Neural cell (in vitro differentiated cells): ENCODE measurements around the gene HSD17B4. TPM values are rescaled to one million over a fixed set of nuclear protein-coding genes. Genes with fewer than 3 reads are reported as not detected.

Source experiments
- H2AFZ ChIP-seq: fragments of 200-600, 300-800 bp; sonication (generic), shearing (Covaris generic); 2 replicates; pipeline ENCODE4 v1.6.0; 2014; ENCODE audit warnings: low read depth, mild to moderate bottlenecking, antibody characterized with exemption, low read length, moderate library complexity
- H3F3A ChIP-seq: fragments of 200-600 bp; shearing (Covaris generic); 2 replicates; pipeline ENCODE4 v1.6.1; 2016; ENCODE audit warnings: mild to moderate bottlenecking, moderate library complexity, mixed read lengths, antibody characterized with exemption, low read length; ENCODE audit not compliant: insufficient read depth, poor library complexity, severe bottlenecking
- H3K27ac ChIP-seq: fragments of 200-600, 300-800 bp; sonication (generic), shearing (Covaris generic); 2 replicates; pipeline ENCODE4 v1.5.1; 2014; ENCODE audit warnings: mild to moderate bottlenecking, low read length, moderate library complexity
- H3K27me3 ChIP-seq: fragments of 300-800, 200-600 bp; sonication (generic), shearing (Covaris generic); 2 replicates; pipeline ENCODE4 v1.6.0; 2014; ENCODE audit warnings: mild to moderate bottlenecking, low read depth, low read length, moderate library complexity; ENCODE audit not compliant: insufficient read depth
- H3K36me3 ChIP-seq: fragments of 300-800, 200-600 bp; sonication (generic), shearing (Covaris generic); 2 replicates; pipeline ENCODE4 v1.5.1; 2014; ENCODE audit warnings: mild to moderate bottlenecking, antibody characterized with exemption, low read length, moderate library complexity; ENCODE audit not compliant: insufficient read depth
- H3K4me2 ChIP-seq: fragments of 300-800, 200-600 bp; sonication (generic), shearing (Covaris generic); 2 replicates; pipeline ENCODE4 v1.6.0; 2014; ENCODE audit warnings: mild to moderate bottlenecking, low read length
- H3K4me3 ChIP-seq: fragments of 300-800, 200-600 bp; sonication (generic), shearing (Covaris generic); 2 replicates; pipeline ENCODE4 v1.5.1; 2014; ENCODE audit warnings: mild to moderate bottlenecking, low read length, moderate library complexity
- H3K79me2 ChIP-seq: fragments of 200-600 bp; shearing (Covaris generic); replicated peaks from 2 replicates; pipeline ENCODE4 v1.6.0; 2014; ENCODE audit warnings: mild to moderate bottlenecking, low read length, moderate library complexity; ENCODE audit not compliant: insufficient read depth
- H3K9ac ChIP-seq: fragments of 300-800, 200-600 bp; sonication (generic), shearing (Covaris generic); 2 replicates; pipeline ENCODE4 v1.6.1; 2016; ENCODE audit warnings: mild to moderate bottlenecking, low read length, mixed read lengths
- H3K9me2 ChIP-seq: fragments of 200-600 bp; shearing (Covaris generic); 2 replicates; pipeline ENCODE4 v1.6.1; 2016; ENCODE audit warnings: mild to moderate bottlenecking, low read length, mixed read lengths; ENCODE audit not compliant: insufficient read depth
- H3K9me3 ChIP-seq: fragments of 200-600, 300-800 bp; sonication (generic), shearing (Covaris generic); 2 replicates; pipeline ENCODE4 v1.6.1; 2016; ENCODE audit warnings: mild to moderate bottlenecking, mixed run types, low read length, moderate library complexity, mixed read lengths
- H4K20me1 ChIP-seq: fragments of 200-600 bp; shearing (Covaris generic); 2 replicates; pipeline ENCODE4 v1.6.1; 2016; ENCODE audit warnings: mild to moderate bottlenecking, mixed run types; ENCODE audit not compliant: insufficient read depth
- EP300 ChIP-seq: fragments of 450-650 bp; conservative IDR thresholded peaks from 2 replicates; pipeline ENCODE4 v1.6.1; 2014; ENCODE audit warnings: antibody characterized with exemption, mild to moderate bottlenecking, moderate library complexity; ENCODE audit not compliant: poor library complexity, severe bottlenecking
- EZH2 ChIP-seq: fragments of 200-600, 300-800 bp; shearing (Covaris generic), sonication (generic); IDR thresholded peaks from 2 replicates; pipeline ENCODE4 v1.6.1; 2014; ENCODE audit warnings: antibody characterized with exemption, low read length, borderline replicate concordance, mild to moderate bottlenecking; ENCODE audit not compliant: insufficient read depth, poor library complexity, severe bottlenecking
- MXI1 ChIP-seq: fragments of 450-650 bp; conservative IDR thresholded peaks from 2 replicates; pipeline ENCODE4 v1.6.1; 2014; ENCODE audit warnings: antibody characterized with exemption, mild to moderate bottlenecking; ENCODE audit not compliant: poor library complexity, severe bottlenecking
- POLR2AphosphoS5 ChIP-seq: IDR thresholded peaks from 2 replicates; pipeline ENCODE4 v1.6.1; 2012
- RAD21 ChIP-seq: fragments of 450-650 bp; conservative IDR thresholded peaks from 2 replicates; pipeline ENCODE4 v1.6.1; 2014; ENCODE audit warnings: antibody characterized with exemption, mild to moderate bottlenecking, moderate library complexity
- SMC3 ChIP-seq: fragments of 450-650 bp; conservative IDR thresholded peaks from 2 replicates; pipeline ENCODE4 v1.6.1; 2014; ENCODE audit warnings: antibody characterized with exemption, mild to moderate bottlenecking, moderate library complexity; ENCODE audit not compliant: poor library complexity
- TAF1 ChIP-seq: IDR thresholded peaks from 2 replicates; pipeline ENCODE4 v1.6.1; 2012; ENCODE audit warnings: low read depth
- polyA plus RNA-seq: library from polyadenylated mRNA; depleted of rRNA; stranded (reverse); fragments of >200 nt; gene quantifications from 2 replicates; pipeline ENCODE4 v1.2.3, GENCODE V29; 2014
- TF ChIP-seq, protein P1 (sequence below): fragments of 450-650 bp; IDR thresholded peaks from 2 replicates; pipeline ENCODE4 v1.5.1; 2014; ENCODE audit warnings: antibody characterized with exemption, mild to moderate bottlenecking, moderate library complexity; ENCODE audit not compliant: poor library complexity, severe bottlenecking
- TF ChIP-seq, protein P2 (sequence below): IDR thresholded peaks from 2 replicates; pipeline ENCODE4 v1.6.1; 2012; ENCODE audit warnings: borderline replicate concordance

Gene HSD17B4
- polyA plus RNA-seq, 1 donor from 2014 or later, result 244 TPM

DNA sequence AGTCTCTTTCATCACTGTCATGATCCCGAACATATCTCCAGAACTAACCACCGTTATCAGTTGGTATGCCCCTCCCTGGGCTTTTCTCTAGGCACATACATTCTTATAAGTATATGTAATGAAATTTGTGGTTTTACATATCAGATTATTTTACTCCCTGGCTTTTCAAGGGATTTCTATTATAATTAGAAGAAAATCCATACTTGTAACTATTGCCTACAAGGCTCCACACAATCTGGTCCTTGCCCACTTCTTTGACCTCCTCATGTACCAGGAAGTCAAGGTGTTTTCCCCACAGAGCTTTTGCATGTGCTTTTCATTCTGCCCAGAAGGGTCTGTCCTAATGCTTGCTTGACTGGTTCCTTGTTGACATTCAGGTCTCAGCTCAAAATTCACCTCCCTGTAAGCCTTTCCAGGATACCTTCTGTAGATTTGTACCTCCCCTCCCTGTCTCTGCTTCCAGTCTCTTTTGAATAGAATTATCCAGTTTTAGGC is 33.6 kb upstream of the HSD17B4 start:
- Histone ChIP-seq H3K27me3 (no peaks in the 10 kb centered on the region), H3K79me2 (no peaks in the 10 kb centered on the region), H3K9ac (no peak overlapping the region), H3K4me3 (no peak overlapping the region), H3F3A (no peaks in the 10 kb centered on the region), H3K27ac (no peak overlapping the region), H3K4me2 (no peak overlapping the region), H2AFZ (no peak overlapping the region), H3K36me3 (no peaks in the 10 kb centered on the region), H4K20me1 (no peaks in the 10 kb centered on the region), H3K9me2 (no peaks in the 10 kb centered on the region), H3K9me3 (no peaks in the 10 kb centered on the region)
- no peak for TF ChIP-seq MXI1
- TF ChIP-seq, protein P1, sequence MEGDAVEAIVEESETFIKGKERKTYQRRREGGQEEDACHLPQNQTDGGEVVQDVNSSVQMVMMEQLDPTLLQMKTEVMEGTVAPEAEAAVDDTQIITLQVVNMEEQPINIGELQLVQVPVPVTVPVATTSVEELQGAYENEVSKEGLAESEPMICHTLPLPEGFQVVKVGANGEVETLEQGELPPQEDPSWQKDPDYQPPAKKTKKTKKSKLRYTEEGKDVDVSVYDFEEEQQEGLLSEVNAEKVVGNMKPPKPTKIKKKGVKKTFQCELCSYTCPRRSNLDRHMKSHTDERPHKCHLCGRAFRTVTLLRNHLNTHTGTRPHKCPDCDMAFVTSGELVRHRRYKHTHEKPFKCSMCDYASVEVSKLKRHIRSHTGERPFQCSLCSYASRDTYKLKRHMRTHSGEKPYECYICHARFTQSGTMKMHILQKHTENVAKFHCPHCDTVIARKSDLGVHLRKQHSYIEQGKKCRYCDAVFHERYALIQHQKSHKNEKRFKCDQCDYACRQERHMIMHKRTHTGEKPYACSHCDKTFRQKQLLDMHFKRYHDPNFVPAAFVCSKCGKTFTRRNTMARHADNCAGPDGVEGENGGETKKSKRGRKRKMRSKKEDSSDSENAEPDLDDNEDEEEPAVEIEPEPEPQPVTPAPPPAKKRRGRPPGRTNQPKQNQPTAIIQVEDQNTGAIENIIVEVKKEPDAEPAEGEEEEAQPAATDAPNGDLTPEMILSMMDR, result no peak
- no peak for TF ChIP-seq POLR2AphosphoS5
- TF ChIP-seq, protein P2, sequence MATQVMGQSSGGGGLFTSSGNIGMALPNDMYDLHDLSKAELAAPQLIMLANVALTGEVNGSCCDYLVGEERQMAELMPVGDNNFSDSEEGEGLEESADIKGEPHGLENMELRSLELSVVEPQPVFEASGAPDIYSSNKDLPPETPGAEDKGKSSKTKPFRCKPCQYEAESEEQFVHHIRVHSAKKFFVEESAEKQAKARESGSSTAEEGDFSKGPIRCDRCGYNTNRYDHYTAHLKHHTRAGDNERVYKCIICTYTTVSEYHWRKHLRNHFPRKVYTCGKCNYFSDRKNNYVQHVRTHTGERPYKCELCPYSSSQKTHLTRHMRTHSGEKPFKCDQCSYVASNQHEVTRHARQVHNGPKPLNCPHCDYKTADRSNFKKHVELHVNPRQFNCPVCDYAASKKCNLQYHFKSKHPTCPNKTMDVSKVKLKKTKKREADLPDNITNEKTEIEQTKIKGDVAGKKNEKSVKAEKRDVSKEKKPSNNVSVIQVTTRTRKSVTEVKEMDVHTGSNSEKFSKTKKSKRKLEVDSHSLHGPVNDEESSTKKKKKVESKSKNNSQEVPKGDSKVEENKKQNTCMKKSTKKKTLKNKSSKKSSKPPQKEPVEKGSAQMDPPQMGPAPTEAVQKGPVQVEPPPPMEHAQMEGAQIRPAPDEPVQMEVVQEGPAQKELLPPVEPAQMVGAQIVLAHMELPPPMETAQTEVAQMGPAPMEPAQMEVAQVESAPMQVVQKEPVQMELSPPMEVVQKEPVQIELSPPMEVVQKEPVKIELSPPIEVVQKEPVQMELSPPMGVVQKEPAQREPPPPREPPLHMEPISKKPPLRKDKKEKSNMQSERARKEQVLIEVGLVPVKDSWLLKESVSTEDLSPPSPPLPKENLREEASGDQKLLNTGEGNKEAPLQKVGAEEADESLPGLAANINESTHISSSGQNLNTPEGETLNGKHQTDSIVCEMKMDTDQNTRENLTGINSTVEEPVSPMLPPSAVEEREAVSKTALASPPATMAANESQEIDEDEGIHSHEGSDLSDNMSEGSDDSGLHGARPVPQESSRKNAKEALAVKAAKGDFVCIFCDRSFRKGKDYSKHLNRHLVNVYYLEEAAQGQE, result no peak
- no peak for TF ChIP-seq EP300
- TF ChIP-seq RAD21, result no peak
- no peak for TF ChIP-seq SMC3

DNA sequence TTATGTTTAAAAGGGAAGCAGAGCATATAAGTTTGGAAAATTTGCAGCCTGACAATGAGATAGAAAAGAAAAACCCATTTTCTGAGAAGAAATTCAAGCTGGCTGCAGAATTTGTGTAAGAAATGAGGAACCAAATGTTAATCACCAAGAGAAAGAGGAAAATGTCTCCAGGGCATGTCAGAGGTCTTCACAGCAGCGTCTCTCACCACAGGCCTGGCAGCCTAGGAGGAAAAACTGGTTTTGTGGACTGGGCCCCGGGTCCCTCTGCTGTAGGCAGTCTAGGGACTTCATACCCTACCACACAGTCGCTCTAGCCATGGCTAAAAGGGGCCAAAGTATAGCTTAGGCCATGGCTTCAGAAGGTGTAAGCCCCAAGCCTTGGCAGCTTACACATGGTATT is 32.1 kb upstream of the HSD17B4 start:
- H3K9me2 ChIP-seq, result no peaks in the 10 kb centered on the region
- no peak overlapping the region for H3K9ac ChIP-seq
- no peaks in the 10 kb centered on the region for H3K36me3 ChIP-seq
- H3K4me2 ChIP-seq, result no peak overlapping the region
- H3K27ac ChIP-seq, result no peak overlapping the region
- TF ChIP-seq MXI1 (no peak), EZH2 (no peak), TAF1 (no peak), RAD21 (no peak), POLR2AphosphoS5 (no peak), SMC3 (no peak), EP300 (no peak)
- TF ChIP-seq, protein P2, result no peak
- TF ChIP-seq, protein P1, result no peak
- no peaks in the 10 kb centered on the region for H4K20me1 ChIP-seq
- H3K79me2 ChIP-seq, result no peaks in the 10 kb centered on the region
- H3K4me3 ChIP-seq, result no peak overlapping the region
- no peaks in the 10 kb centered on the region for H3F3A ChIP-seq
- H3K9me3 ChIP-seq, result no peaks in the 10 kb centered on the region
- no peaks in the 10 kb centered on the region for H3K27me3 ChIP-seq
- H2AFZ ChIP-seq, result no peak overlapping the region
